ENCODE measurements around the gene NOS1AP. TPM values are rescaled to one million over a fixed set of nuclear protein-coding genes. Genes with fewer than 3 reads are reported as not detected.

The NOS1AP gene
- total RNA-seq, 1 experiment from 2014 or later = 2.4 TPM

DNA sequence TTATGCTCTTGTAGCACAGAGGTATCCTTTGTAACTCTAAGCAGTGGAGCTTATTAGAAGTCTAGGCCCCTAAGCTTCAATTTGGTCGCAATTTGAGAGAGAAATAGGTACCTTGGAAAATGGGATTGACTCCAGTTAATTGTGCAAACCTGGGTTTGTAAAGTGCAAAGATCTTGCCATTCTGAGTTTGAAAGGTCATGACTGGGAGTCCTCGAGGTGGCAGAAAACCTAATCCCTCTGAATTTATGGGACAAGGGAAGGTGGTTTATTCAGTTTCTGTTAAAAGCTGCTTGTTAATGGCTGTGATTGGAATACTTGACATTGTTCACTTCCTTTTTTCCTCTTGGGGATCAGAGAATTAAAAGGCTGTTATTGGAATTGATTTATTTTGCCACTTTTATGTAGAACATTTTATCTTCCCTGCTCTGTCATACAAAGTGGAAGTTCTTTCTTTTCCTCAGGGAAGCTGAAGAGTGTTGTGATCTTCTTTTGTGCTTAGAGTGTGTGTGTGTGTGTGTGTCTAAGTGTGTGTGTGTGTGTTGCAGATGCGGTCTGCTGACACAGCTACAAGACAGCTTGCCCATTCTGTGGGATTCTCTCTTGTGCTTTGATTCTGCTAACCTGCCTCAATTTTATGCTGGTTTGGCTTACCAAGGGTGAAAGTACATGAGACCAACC lies 162.7 kb downstream of the NOS1AP start:
- H3K4me3 Mint-ChIP-seq (ENCODE audit: unreplicated experiment) = no peak overlapping the region
- intact Hi-C loops (cut with micrococcal nuclease) = no loop called here
- POLR2A ChIA-PET = interaction anchor here (0.7 kb wide), 1 partner anchor 386 kb away, joined by 3 read pairs; no protein-coding TSS in a partner anchor
- no peak for DNase-seq (ENCODE audit: unreplicated experiment)
- no peaks in the 10 kb centered on the region for H3K36me3 Mint-ChIP-seq (ENCODE audit: insufficient read depth, unreplicated experiment)
- no peak overlapping the region for H3K27ac Mint-ChIP-seq (ENCODE audit: low read depth, unreplicated experiment)
- H3K4me1 Mint-ChIP-seq (ENCODE audit: insufficient read depth, unreplicated experiment) = no peaks in the 10 kb centered on the region
- BruUV-seq (replicated peaks) = no TSS peak
- CTCF ChIA-PET = interaction anchor here (0.6 to 1.1 kb wide), 4 partner anchors 27 to 299 kb away, joined by 3 to 4 read pairs (median 4); no protein-coding TSS in a partner anchor
- no peaks in the 10 kb centered on the region for H3K27me3 Mint-ChIP-seq (ENCODE audit: insufficient read depth, unreplicated experiment)
- H3K9me3 Mint-ChIP-seq (ENCODE audit: unreplicated experiment) = no peaks in the 10 kb centered on the region
- TF ChIP-seq, protein P1, sequence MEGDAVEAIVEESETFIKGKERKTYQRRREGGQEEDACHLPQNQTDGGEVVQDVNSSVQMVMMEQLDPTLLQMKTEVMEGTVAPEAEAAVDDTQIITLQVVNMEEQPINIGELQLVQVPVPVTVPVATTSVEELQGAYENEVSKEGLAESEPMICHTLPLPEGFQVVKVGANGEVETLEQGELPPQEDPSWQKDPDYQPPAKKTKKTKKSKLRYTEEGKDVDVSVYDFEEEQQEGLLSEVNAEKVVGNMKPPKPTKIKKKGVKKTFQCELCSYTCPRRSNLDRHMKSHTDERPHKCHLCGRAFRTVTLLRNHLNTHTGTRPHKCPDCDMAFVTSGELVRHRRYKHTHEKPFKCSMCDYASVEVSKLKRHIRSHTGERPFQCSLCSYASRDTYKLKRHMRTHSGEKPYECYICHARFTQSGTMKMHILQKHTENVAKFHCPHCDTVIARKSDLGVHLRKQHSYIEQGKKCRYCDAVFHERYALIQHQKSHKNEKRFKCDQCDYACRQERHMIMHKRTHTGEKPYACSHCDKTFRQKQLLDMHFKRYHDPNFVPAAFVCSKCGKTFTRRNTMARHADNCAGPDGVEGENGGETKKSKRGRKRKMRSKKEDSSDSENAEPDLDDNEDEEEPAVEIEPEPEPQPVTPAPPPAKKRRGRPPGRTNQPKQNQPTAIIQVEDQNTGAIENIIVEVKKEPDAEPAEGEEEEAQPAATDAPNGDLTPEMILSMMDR (IDR thresholded peaks at IDR 0.05; ENCODE audit: unreplicated experiment) = no peak

DNA sequence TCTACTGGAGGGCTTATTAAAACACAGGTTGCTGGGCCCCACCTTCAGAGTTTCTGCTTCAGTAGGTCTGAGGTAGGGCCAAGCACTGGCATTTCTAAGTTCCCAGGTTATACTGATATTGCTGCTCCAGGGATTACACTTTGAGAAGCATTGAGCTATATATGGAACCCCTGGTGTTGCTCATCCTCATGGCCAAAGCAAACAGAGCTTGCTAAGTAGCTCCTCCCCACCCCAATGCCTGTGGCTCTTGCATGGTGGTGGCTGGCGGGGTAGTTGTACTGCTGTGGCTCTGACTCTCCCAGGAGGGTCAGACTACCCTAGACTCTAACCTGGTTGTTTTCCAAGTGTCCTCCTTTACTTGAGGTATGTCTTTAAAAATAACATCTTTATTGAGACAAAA lies 163.6 kb downstream of the NOS1AP start:
- intact Hi-C loops (cut with micrococcal nuclease) = no loop called here
- TF ChIP-seq, protein P1 (IDR thresholded peaks at IDR 0.05; ENCODE audit: unreplicated experiment) = no peak
- BruUV-seq (replicated peaks) = no TSS peak
- DNase-seq (ENCODE audit: unreplicated experiment) = no peak
- Mint-ChIP-seq H3K27me3 (ENCODE audit: insufficient read depth, unreplicated experiment) (no peaks in the 10 kb centered on the region), H3K4me3 (ENCODE audit: unreplicated experiment) (no peak overlapping the region), H3K9me3 (ENCODE audit: unreplicated experiment) (no peaks in the 10 kb centered on the region), H3K36me3 (ENCODE audit: insufficient read depth, unreplicated experiment) (no peaks in the 10 kb centered on the region), H3K4me1 (ENCODE audit: insufficient read depth, unreplicated experiment) (no peaks in the 10 kb centered on the region), H3K27ac (ENCODE audit: low read depth, unreplicated experiment) (no peak overlapping the region)
- CTCF ChIA-PET = interaction anchor here (0.7 kb wide), 1 partner anchor 11 kb away, joined by 3 read pairs; no protein-coding TSS in a partner anchor
- POLR2A ChIA-PET = no interaction called here

DNA sequence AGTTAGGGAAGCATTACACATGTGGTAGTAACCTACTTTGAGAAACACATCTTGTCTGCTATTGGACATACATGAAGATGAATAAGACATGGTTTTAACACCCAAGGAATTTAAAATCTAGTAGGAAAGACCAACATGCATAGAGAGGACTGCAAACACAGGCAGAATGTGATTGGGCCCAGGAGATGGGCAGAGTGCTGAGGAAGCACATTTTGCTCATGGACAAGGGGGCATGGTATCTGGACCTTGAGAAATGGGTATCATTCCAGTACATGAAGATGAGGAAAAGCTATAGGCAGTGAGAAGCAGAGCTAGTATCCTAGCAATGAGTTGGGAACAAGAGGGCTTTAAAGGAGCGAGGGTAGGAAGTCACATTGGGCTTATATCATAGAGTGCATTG lies 164.4 kb downstream of the NOS1AP start:
- TF ChIP-seq, protein P1 (IDR thresholded peaks at IDR 0.05; ENCODE audit: unreplicated experiment) = no peak
- Mint-ChIP-seq H3K27me3 (ENCODE audit: insufficient read depth, unreplicated experiment) (no peaks in the 10 kb centered on the region), H3K4me1 (ENCODE audit: insufficient read depth, unreplicated experiment) (no peaks in the 10 kb centered on the region), H3K36me3 (ENCODE audit: insufficient read depth, unreplicated experiment) (no peaks in the 10 kb centered on the region), H3K27ac (ENCODE audit: low read depth, unreplicated experiment) (no peak overlapping the region), H3K9me3 (ENCODE audit: unreplicated experiment) (no peaks in the 10 kb centered on the region), H3K4me3 (ENCODE audit: unreplicated experiment) (no peak overlapping the region)
- BruUV-seq (replicated peaks) = no TSS peak
- DNase-seq (ENCODE audit: unreplicated experiment) = no peak
- CTCF ChIA-PET = no interaction called here
- POLR2A ChIA-PET = no interaction called here
- intact Hi-C loops (cut with micrococcal nuclease) = no loop called here

DNA sequence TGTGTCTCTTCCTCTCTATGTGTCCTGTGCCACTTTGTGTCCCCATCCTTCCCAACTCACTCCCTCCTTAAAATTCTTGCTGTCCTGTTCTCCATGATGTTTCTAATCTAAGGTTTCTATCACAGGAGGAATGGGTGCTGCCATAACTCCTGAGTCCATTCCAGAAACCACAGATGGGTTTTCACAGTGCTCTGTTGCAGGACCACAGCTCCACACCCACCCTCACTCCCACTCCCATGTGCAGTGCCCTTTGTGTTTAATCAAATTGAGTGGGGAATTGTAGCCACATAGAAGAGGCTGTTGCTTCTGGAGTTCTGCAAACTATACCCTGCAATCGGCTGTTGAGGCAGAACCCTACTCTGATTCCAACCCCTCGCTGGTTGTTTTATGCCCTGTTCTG lies 165.1 kb downstream of the NOS1AP start:
- Mint-ChIP-seq H3K27ac (ENCODE audit: low read depth, unreplicated experiment) (no peak overlapping the region), H3K4me1 (ENCODE audit: insufficient read depth, unreplicated experiment) (no peaks in the 10 kb centered on the region), H3K36me3 (ENCODE audit: insufficient read depth, unreplicated experiment) (no peaks in the 10 kb centered on the region), H3K9me3 (ENCODE audit: unreplicated experiment) (no peaks in the 10 kb centered on the region), H3K27me3 (ENCODE audit: insufficient read depth, unreplicated experiment) (no peaks in the 10 kb centered on the region), H3K4me3 (ENCODE audit: unreplicated experiment) (no peak overlapping the region)
- TF ChIP-seq, protein P1 (IDR thresholded peaks at IDR 0.05; ENCODE audit: unreplicated experiment) = no peak
- intact Hi-C loops (cut with micrococcal nuclease) = no loop called here
- ChIA-PET POLR2A (no interaction called here), CTCF (interaction anchor here (0.6 kb wide), 1 partner anchor 8 kb away, joined by 4 read pairs; no protein-coding TSS in a partner anchor)
- no TSS peak for BruUV-seq (replicated peaks)
- DNase-seq (ENCODE audit: unreplicated experiment) = no peak
